HL-60/S4 treated with retinoic acid at 250 ng/mL for 4 days and 3 days (cell line): ENCODE results near the gene DHX9.

Source experiments
- in situ Hi-C: fragments of 300-500 bp; cut with MboI; formaldehyde crosslinking; loops from 2 replicates; pipeline ENCODE4 v1.7.0; 2022; ENCODE audit warnings: low sequenced_read_pairs

DHX9 gene

GRCh38 chr1:182839209-182840066, at the start of gene DHX9:
Gene DHX9, plus strand, starts transcription at chr1:182839347. Its CDS starts 3,220 bp downstream, at chr1:182842567.
- in situ Hi-C loops, result no loop called here

GRCh38 chr1:182791281-182792179, 47.6 kb upstream of the DHX9 start:
- in situ Hi-C loops, result loop anchor here (25.0 kb wide), 1 partner anchor 329 kb away; the partner anchor contains the start of gene RGSL1

GRCh38 chr1:182794091-182794490, 45.1 kb upstream of the DHX9 start:
- in situ Hi-C loops, result loop anchor here (25.0 kb wide), 1 partner anchor 332 kb away; the partner anchor contains the start of gene RGSL1

- in situ Hi-C loops, result loop anchor here (25.0 kb wide), 1 partner anchor 332 kb away; the partner anchor contains the start of gene RGSL1
These were observed 44.4 kb upstream of the DHX9 start for GRCh38 chr1:182794676-182795201.

GRCh38 chr1:182795563-182796228, 43.5 kb upstream of the DHX9 start:
- in situ Hi-C loops, result loop anchor here (25.0 kb wide), 1 partner anchor 333 kb away; the partner anchor contains the start of gene RGSL1

GRCh38 chr1:182802006-182802803, 36.9 kb upstream of the DHX9 start:
- in situ Hi-C loops, result no loop called here

- in situ Hi-C loops, result no loop called here
These were observed 35.3 kb upstream of the DHX9 start for GRCh38 chr1:182803846-182804245.

GRCh38 chr1:182806015-182806678, 33.0 kb upstream of the DHX9 start:
- in situ Hi-C loops, result no loop called here

GRCh38 chr1:182807907-182808306, 31.2 kb upstream of the DHX9 start:
- in situ Hi-C loops, result no loop called here

GRCh38 chr1:182809414-182809957, 29.7 kb upstream of the DHX9 start:
- in situ Hi-C loops, result no loop called here

- in situ Hi-C loops, result no loop called here
These were observed 27.0 kb upstream of the DHX9 start for GRCh38 chr1:182811975-182812722.

GRCh38 chr1:182816863-182817262, 22.3 kb upstream of the DHX9 start:
- in situ Hi-C loops, result no loop called here

- in situ Hi-C loops, result no loop called here
These were observed 21.3 kb upstream of the DHX9 start for GRCh38 chr1:182817802-182818201.

GRCh38 chr1:182823220-182823619, 15.9 kb upstream of the DHX9 start:
- in situ Hi-C loops, result no loop called here

GRCh38 chr1:182826892-182827291, 12.3 kb upstream of the DHX9 start:
- in situ Hi-C loops, result no loop called here

- in situ Hi-C loops, result no loop called here
These were observed 9.7 kb upstream of the DHX9 start for GRCh38 chr1:182829285-182829932.

GRCh38 chr1:182833271-182833670, 5.9 kb upstream of the DHX9 start:
- in situ Hi-C loops, result no loop called here

- in situ Hi-C loops, result no loop called here
These were observed 4.8 kb upstream of the DHX9 start for GRCh38 chr1:182834326-182834725.
